GM12872 (cell line): ENCODE results near the gene GLA.

Source experiments
- CTCF ChIP-seq: IDR thresholded peaks from 3 replicates; pipeline ENCODE4 v1.5.1; 2011; ENCODE audit warnings: low read depth, mild to moderate bottlenecking, low read length, moderate library complexity; ENCODE audit not compliant: insufficient read depth

GLA gene

GRCh38 chrX:101385795-101386541, 21.8 kb downstream of the GLA start, which contains the start of gene BTK:
BTK (minus strand) TSS chrX:101386191; CDS start chrX:101375284, 10,907 bp downstream.
- no peak for TF ChIP-seq CTCF

DNA sequence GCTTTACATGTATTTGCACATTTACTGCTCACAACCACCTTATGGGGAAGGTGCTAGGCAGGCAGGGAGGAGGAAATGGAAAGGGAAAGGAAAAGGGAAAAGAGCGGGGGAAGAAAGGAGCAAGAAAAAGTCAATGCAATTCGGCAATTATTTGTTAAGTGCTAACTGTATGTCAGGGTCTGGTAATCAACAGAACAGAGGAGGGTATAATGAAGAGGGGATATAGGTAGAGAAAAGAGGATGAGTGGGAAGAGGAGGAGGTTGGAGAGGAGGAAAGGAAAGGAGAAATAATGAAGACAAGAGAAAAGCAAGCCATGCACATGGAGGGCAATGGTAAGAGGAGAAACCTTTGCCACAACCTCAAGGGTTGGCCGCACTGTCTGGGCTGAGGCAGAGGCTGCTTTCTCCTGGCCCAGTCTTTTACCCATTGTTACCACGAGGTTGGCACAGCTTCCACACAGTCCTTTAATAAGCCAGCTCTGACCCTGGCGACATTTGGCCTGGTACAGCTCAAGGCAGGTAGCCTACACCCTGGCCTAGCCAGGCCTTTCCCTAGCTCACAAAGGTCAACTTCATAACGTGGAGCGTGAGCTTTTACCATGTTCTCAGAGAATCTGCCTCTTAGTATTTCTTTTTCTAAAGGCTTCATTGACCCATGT, 22.6 kb downstream of the GLA start:
- TF ChIP-seq CTCF: no peak

DNA sequence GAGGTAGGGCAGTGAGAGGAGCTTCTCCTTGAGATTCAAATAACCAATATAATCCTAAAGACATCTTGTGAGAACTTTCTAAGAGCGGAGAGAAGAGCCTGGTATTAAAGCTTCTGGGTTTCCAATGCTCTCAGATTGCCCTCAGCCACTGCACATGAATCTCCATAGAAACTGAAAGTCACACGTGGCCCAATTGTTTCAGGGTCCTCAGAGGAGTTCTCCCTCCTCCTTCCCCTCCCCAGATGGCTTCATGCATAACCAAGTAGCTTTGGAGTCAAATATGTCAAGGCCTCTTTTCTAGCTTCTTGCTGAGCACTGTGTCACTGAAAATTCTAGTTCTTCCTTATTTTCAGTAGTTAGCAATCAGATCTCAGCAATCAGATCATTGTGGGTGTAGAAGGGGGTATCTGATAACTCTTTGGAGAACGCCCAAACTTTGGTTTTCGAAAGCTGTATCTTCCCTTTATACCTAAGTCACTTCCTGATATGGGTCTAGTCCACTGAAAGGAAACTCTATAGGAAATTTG, 24.0 kb downstream of the GLA start:
- TF ChIP-seq CTCF: no peak

DNA sequence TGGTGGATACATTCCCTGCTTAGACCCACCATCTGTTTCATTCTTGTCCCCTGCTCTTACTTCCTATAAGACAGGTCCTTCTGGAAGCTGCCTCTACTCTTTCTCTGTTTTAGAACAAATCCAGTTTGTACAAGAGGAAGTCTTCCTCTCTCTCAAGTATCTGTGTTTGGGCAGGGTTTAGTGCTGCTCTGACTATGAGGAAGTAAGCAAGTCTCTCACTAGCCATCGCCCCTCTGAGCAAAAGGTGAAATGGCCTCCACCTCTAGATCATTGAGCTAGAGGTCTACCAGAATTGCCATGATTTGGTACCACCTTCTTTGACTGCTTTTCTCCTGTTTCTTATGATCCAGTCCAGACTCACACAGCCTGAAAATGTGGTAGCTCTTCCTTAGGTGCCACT, 30.2 kb downstream of the GLA start:
- TF ChIP-seq CTCF: no peak

DNA sequence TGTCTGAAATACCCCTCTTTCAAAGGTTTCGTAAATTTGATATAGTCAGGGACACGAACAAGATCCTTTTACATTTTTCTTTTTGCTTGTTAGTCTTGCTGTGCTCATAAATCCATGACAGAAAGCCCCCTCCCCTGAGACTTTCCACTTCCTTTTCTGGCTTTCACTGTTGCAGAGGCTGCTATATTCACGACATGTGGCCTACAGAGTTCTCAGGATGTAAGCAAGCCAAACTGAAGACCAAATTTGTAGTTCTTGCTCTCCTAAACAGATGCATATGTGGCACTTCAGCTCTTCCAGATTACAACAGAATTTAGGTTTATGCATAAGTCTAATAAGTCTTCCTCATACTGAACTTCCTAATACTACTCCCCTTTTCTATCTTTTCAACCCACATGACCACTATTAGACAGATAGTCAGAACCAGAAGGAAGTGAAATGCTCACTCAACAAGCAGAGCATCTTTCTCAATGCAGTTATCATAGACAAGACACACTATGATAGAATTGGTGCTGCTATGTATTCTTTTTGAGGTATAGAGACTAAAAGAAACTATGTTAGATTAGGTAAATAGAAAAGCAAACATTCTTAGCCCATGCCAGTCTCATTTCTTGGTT, 36.7 kb downstream of the GLA start:
- no peak for TF ChIP-seq CTCF

DNA sequence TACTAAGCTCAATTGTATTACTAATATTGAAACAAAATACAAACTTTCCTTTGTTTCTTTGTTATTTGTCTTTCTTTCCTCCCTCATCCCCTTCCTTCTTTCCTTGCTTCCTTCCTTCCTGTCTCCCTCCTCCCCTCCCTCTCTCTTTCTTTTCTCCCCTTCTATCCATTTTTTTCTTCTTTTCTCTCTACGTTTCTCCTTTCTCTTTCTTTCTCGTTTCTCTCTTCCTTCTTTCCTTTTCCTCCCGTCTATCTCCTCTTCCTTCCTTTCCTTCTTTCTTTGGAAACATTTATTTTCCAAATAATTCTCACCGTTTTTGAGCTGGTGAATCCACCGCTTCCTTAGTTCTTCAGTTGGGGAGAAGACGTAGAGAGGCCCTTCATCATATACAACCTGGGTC, 38.0 kb downstream of the GLA start:
- TF ChIP-seq CTCF: no peak

DNA sequence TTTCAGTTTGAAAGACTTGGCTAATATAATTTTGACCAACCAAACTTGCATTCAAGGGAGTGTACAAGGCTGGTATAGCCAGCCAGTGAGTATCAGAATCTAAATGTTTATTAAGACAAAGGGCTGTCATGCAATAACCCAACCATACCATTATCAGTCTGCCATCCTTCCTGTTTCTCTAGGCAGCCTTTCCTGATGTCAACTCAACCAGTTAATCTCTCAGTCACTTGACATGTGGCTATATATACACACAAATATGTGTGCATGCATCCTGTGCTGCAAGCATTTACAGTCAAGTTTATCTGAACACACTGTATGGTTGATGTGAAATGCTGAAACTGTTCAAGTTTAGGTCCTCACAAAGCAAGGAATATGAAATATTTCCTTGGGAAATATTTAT, 38.9 kb downstream of the GLA start:
- no peak for TF ChIP-seq CTCF
